ENCODE data around the gene AKAP9.

GRCh38 chr7:92100534-92100933 is 159.9 kb downstream of the AKAP9 start:
- TF ChIP-seq, protein P1, sequence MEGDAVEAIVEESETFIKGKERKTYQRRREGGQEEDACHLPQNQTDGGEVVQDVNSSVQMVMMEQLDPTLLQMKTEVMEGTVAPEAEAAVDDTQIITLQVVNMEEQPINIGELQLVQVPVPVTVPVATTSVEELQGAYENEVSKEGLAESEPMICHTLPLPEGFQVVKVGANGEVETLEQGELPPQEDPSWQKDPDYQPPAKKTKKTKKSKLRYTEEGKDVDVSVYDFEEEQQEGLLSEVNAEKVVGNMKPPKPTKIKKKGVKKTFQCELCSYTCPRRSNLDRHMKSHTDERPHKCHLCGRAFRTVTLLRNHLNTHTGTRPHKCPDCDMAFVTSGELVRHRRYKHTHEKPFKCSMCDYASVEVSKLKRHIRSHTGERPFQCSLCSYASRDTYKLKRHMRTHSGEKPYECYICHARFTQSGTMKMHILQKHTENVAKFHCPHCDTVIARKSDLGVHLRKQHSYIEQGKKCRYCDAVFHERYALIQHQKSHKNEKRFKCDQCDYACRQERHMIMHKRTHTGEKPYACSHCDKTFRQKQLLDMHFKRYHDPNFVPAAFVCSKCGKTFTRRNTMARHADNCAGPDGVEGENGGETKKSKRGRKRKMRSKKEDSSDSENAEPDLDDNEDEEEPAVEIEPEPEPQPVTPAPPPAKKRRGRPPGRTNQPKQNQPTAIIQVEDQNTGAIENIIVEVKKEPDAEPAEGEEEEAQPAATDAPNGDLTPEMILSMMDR (IDR thresholded peaks at IDR 0.05; ENCODE audit: low read depth, low read length): no peak
- no peak for TF ChIP-seq POLR2A (IDR thresholded peaks at IDR 0.05; ENCODE audit: extremely low read depth, insufficient read length)
- TF ChIP-seq, protein P2, sequence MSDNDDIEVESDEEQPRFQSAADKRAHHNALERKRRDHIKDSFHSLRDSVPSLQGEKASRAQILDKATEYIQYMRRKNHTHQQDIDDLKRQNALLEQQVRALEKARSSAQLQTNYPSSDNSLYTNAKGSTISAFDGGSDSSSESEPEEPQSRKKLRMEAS (IDR thresholded peaks at IDR 0.05; ENCODE audit: low read depth, low read length): no peak
